Activated T-cell treated with anti-CD3 and anti-CD28 coated beads, Interleukin-2, amount 50 U/mL, for 4 hours (primary cell): ENCODE measurements around the gene ERCC1. TPM values are rescaled to one million over a fixed set of nuclear protein-coding genes. Genes with fewer than 3 reads are reported as not detected.

Experiments
- ATAC-seq, 2 donors: fragments of 200-7000 bp; cut with Tn5 transposase; one replicate each; pipeline ENCODE4 v1.10.0; 2021
- DNase-seq: peaks from one replicate; pipeline ENCODE4 v3.0.0-alpha.2; 2020
- H3K27me3 Mint-ChIP-seq: one replicate; pipeline ENCODE4 v1.8.0; 2021; ENCODE audit warnings: low read depth, mixed read lengths
- H3K36me3 Mint-ChIP-seq: one replicate; pipeline ENCODE4 v1.8.0; 2022; ENCODE audit warnings: mixed read lengths; ENCODE audit not compliant: insufficient read depth
- H3K4me1 Mint-ChIP-seq: one replicate; pipeline ENCODE4 v1.8.0; 2021; ENCODE audit warnings: low read depth, mixed read lengths
- H3K4me3 Mint-ChIP-seq: one replicate; pipeline ENCODE4 v1.8.0; 2021; ENCODE audit warnings: mild to moderate bottlenecking, moderate library complexity, mixed read lengths
- H3K9me3 Mint-ChIP-seq: one replicate; pipeline ENCODE4 v1.8.0; 2021; ENCODE audit warnings: mixed read lengths
- total RNA-seq, 3 donors: library from RNA; stranded (reverse); gene quantifications; one replicate each; pipeline ENCODE4 v1.2.1, GENCODE V29; 2021

Gene ERCC1
- total RNA-seq, 3 donors from 2014 or later, result 68.0 to 86.2 (median 85.7) TPM

DNA sequence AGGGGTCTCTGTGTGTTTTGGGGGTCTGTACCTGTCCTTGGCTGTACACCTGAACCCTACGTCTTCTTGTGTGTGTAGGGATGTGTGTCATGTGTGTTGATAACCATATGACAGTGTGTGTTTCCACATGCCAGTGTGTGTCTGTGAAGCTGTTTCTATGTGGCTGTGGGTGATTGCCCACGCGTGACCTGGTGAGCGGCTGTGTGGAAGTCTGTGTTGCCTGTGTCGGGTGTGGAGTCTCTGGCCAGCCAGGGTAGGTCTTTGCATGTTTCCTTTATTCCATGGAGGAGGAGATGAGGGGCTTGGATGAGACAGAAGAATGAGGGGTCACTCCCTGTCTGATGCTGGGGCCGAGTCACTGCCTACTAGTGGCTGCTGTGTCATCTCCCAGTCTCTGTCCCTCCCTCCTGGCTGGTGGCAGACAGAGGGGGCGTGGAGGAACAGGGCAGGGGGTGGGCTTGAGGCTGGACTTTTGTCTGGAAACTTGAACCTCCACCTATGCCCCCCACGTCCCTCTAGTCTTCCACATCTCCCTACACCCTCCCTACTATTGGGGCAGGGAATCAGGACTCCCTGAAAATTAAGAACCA is 41.2 kb upstream of the ERCC1 start:
- Mint-ChIP-seq H3K27me3 (peaks cover 5% of the 10 kb centered on the region), H3K9me3 (no peaks in the 10 kb centered on the region), H3K4me1 (peaks cover 16% of the 10 kb centered on the region), H3K4me3 (no peak overlapping the region), H3K36me3 (no peaks in the 10 kb centered on the region)
- DNase-seq (no peak), ATAC-seq (no peak)

DNA sequence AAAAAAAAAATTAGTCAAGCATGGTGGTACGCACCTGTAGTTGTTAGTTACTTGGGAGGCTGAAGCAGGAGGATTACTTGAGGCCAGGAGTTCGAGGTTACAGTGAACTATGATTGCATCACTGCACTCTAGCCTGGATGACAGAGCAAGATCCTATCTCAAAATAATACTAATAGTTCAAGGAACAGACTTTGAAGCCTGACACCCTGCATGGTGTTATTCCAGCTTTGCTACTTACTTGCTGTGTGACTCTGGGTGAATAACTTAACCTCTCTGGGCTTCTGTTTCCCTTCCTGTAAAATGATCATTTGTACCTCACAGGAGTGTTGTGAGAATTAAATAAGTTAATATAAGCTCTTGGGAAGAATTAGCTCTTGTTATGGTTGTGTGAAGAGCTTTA is 40.6 kb upstream of the ERCC1 start:
- peaks cover 9% of the 10 kb centered on the region for H3K4me1 Mint-ChIP-seq
- no peak overlapping the region for H3K4me3 Mint-ChIP-seq
- peaks cover 5% of the 10 kb centered on the region for H3K27me3 Mint-ChIP-seq
- ATAC-seq, result no peak
- no peak for DNase-seq
- no peaks in the 10 kb centered on the region for H3K9me3 Mint-ChIP-seq
- H3K36me3 Mint-ChIP-seq, result no peaks in the 10 kb centered on the region

DNA sequence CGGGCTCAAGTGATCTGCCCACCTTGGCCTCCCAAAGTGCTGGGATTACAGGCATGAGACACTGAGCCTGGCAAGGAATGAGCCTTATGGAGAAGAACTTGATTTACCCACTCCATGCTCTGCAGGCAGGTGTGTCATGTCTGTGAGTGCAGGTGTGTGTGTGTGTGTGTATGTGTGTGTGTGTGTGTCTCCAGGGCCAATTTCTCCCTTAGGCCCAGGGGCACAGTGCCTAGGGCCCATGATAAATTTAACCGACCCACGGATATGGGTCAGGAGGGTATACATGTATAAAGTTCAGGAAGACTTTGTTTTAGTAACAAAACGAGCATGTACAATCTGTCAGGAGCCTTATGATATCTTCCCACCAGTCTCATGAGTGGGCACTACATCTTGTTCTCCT is 39.5 kb upstream of the ERCC1 start:
- Mint-ChIP-seq H3K4me3 (no peak overlapping the region), H3K36me3 (no peaks in the 10 kb centered on the region), H3K4me1 (peaks cover 7% of the 10 kb centered on the region), H3K9me3 (no peaks in the 10 kb centered on the region), H3K27me3 (peaks cover 5% of the 10 kb centered on the region)
- DNase-seq (no peak), ATAC-seq (no peak)

DNA sequence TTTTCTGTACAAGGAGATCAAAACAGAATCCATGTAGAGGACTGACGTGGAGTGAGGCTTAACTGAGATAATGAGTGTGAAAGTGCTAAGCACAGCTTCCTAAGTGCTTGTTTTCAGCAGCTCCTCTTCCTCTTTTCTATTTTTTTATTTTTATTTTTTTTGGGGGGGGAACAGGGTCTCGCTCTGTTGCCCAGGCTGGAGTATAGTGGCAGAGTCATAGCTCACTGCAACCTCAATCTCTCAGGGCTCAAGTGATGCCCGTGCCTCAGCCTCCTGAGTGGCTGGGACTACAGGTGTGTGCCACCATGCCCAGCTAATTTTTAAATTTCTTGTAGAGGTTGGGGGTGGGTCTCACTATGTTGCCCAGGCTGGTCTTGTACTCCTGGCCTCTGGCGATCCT is 38.5 kb upstream of the ERCC1 start:
- peaks cover 5% of the 10 kb centered on the region for H3K27me3 Mint-ChIP-seq
- H3K36me3 Mint-ChIP-seq, result no peaks in the 10 kb centered on the region
- no peak overlapping the region for H3K4me3 Mint-ChIP-seq
- H3K4me1 Mint-ChIP-seq, result peaks cover 3% of the 10 kb centered on the region
- H3K9me3 Mint-ChIP-seq, result no peaks in the 10 kb centered on the region
- ATAC-seq, result no peak
- no peak for DNase-seq

DNA sequence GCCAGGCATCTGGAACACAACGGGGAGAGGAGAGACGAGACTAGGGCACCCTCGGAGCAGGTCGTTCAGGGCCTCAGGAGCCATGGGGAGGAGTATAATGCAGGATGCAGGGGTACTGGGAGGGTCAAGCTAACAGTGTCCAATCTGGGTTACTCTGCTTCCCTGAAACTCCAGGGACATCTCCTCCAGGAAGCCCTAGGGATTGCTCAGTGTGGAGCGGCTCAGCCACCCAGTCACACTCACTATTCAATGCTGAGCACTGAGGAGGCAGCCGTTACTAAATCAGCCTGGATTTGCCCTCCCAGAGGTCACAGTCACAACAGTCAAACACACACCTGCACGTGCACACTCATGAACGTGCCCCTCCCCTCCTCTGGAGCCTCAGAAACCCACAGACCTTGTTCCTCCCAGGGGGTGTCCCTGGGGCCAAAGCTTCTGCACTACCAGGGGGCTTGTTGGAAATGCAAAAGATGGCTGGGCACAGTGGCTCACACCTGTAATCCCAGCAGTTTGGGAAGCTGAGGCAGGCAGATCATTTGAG is 37.2 kb upstream of the ERCC1 start:
- Mint-ChIP-seq H3K4me1 (peaks cover 7% of the 10 kb centered on the region), H3K36me3 (no peaks in the 10 kb centered on the region), H3K9me3 (no peaks in the 10 kb centered on the region), H3K4me3 (no peak overlapping the region), H3K27me3 (peaks cover 4% of the 10 kb centered on the region)
- ATAC-seq, result no peak
- DNase-seq, result no peak

DNA sequence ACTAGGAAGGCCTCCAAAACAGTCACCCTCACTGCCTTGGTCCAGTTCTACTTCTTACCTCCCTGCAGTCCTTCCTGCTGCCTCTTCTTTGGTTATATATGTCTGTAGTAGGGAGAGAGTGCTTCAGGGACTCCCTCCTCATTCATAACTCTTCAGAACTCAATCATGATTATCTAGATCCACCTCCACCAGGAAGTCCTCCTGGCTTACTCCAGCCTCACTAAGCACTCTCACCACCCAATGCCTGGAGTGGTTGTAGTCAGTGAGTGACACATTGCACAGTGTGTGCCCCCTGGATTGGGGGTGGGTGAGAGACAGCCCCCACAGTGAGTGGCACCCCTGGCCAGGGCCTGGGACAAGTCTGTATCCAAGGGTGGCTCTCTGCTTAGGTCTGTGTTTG is 34.1 kb upstream of the ERCC1 start:
- Mint-ChIP-seq H3K36me3 (no peaks in the 10 kb centered on the region), H3K4me1 (peaks cover 21% of the 10 kb centered on the region), H3K9me3 (no peaks in the 10 kb centered on the region), H3K4me3 (no peak overlapping the region), H3K27me3 (peaks cover 4% of the 10 kb centered on the region)
- no peak for DNase-seq
- no peak for ATAC-seq

DNA sequence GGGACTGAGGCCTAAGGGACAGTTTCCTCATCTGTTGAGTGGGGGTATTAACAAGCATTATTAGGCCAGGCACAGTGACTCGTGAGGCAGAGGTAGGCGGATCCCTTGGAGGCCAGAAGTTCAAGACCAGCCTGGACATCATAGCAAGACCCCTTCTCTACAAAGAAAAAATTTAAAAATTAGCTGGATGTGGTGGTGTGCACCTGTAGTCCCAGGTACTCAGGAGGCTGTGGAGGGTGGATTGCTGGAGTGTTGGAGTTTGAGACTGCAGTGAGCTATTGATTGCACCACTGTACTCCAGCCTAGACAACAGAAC is 32.7 kb upstream of the ERCC1 start:
- peaks cover 4% of the 10 kb centered on the region for H3K27me3 Mint-ChIP-seq
- ATAC-seq, result no peak
- DNase-seq, result no peak
- H3K36me3 Mint-ChIP-seq, result no peaks in the 10 kb centered on the region
- no peak overlapping the region for H3K4me3 Mint-ChIP-seq
- H3K4me1 Mint-ChIP-seq, result peaks cover 31% of the 10 kb centered on the region
- H3K9me3 Mint-ChIP-seq, result no peaks in the 10 kb centered on the region

DNA sequence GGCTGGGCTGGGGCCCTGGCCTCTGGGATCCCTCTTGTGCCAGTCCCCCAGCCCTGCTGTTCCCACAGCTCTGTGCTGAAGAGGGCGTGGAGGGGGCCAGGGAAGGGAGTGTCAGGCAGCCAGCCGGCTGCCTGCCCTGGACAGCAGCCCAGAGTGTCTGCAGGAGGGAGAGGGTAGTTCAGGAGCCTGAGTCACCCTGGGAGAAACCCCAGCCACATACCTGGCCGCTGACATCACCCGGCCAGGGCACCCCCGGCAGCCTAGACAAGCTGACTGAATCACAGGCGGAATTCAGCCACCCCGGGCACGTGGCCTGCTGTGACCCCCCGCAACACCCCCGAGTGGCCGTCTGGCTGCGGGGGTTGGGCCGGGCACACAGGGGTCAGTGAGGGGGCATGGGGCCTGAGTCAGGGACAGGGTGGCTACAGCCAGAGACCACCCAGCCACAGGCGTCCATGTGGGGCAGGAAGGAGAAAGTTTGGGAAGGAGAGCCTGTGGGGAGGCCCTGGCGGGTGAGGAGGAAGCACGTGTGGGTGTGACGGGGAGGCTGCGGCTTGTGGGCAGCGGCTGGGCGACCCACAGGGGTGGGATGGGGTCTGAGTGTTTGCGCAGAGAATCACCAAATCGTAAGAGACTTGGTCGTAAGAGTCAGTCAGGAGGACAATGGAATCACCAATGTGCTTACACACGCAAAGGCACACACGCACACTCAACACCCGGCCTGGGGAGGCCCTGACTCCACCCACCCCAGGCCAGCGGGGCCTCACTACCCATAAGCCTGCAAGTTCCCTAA is 32.2 kb upstream of the ERCC1 start:
- ATAC-seq, result peak; percentile 67 to 77
- peak overlapping the region; percentile 26 for H3K4me3 Mint-ChIP-seq
- no peaks in the 10 kb centered on the region for H3K9me3 Mint-ChIP-seq
- DNase-seq, result peak; percentile 62
- H3K27me3 Mint-ChIP-seq, result peaks cover 4% of the 10 kb centered on the region
- peaks cover 35% of the 10 kb centered on the region for H3K4me1 Mint-ChIP-seq
- H3K36me3 Mint-ChIP-seq, result no peaks in the 10 kb centered on the region

DNA sequence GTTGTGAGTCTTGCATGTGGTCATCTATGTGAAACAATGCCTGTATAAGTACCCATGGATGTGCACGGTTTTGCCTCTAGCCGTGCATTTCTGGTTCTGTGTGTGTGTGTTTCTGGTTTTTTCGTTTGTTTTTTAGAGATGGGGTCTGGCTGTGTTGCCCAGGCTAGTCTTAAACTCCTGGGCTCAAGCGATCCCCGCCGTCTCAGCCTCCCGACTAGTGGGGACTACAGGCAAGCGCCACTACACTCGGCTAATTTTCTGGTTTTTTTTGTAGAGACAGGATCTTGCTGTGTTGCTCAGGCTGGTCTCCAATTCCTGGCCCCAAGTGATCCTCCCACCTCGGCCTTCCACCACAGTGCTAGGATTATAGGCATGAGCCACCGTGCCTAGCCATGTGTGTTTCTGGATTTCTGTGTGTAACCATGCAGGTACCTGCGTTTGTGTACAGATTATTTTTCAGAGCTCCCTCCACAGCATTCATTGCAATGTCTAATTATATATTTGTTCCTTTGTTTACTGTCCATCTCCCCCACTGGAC is 28.2 kb upstream of the ERCC1 start:
- H3K4me1 Mint-ChIP-seq, result peaks cover 60% of the 10 kb centered on the region
- DNase-seq (no peak), ATAC-seq (no peak)
- peak overlapping the region; percentile 81 for H3K4me3 Mint-ChIP-seq
- no peaks in the 10 kb centered on the region for H3K27me3 Mint-ChIP-seq
- H3K36me3 Mint-ChIP-seq, result no peaks in the 10 kb centered on the region
- H3K9me3 Mint-ChIP-seq, result no peaks in the 10 kb centered on the region

DNA sequence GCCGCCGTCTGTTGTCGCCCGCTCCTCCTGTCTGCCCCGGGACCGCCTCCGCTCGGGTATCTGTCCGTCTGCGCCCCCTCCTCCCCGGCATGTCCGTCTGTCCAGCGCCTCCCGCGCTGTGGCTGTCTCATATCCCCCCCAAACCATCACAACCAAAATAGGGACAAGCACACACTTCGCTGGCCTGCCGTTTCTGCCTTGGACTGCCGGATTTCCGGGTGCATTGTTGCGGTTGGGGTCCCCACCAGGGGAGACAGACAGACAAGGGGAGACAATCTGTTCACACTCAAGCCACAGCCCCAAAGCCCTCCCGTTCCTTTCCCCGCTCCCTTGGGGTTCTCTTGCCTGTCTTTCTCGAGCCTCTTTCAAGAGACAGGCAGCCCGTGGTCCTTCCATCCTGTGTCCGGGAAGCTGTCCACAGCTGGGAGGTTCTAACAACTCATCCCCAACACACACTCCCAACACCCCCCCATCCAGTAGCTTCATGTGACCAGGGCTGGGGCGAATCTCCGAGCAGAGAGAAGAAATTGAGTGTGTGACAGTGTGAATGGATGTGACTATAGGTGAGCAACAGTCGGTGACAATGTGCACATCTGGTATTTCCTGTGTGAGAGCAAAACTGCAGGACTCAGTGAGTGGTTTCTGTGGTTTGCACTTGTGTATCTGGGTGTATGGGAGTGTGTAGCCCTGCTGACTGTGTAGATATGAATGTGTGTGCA is 27.6 kb upstream of the ERCC1 start:
- H3K4me3 Mint-ChIP-seq, result peak overlapping the region; percentile 81
- DNase-seq (no peak), ATAC-seq (peak; percentile 47 to 51)
- peaks cover 59% of the 10 kb centered on the region for H3K4me1 Mint-ChIP-seq
- H3K9me3 Mint-ChIP-seq, result no peaks in the 10 kb centered on the region
- no peaks in the 10 kb centered on the region for H3K36me3 Mint-ChIP-seq
- no peaks in the 10 kb centered on the region for H3K27me3 Mint-ChIP-seq

DNA sequence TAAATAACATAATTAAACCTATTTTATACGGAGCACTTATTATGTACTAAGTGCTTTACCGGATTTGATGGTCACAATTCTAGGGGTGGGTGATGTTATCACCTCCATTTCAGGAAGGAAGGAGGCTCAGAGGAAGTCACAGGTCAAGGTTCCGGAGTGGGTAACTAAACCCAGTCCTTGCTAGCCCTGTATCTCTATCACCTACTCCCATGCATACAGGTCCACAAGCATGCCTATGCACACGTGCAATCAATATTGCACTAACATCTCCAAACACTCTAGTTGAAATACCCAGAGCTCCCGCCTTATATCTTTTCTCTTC is 26.3 kb upstream of the ERCC1 start:
- ATAC-seq (peak; percentile 8), DNase-seq (no peak)
- H3K4me1 Mint-ChIP-seq, result peaks cover 55% of the 10 kb centered on the region
- H3K4me3 Mint-ChIP-seq, result peak overlapping the region; percentile 94
- H3K9me3 Mint-ChIP-seq, result no peaks in the 10 kb centered on the region
- H3K36me3 Mint-ChIP-seq, result no peaks in the 10 kb centered on the region
- H3K27me3 Mint-ChIP-seq, result no peaks in the 10 kb centered on the region

DNA sequence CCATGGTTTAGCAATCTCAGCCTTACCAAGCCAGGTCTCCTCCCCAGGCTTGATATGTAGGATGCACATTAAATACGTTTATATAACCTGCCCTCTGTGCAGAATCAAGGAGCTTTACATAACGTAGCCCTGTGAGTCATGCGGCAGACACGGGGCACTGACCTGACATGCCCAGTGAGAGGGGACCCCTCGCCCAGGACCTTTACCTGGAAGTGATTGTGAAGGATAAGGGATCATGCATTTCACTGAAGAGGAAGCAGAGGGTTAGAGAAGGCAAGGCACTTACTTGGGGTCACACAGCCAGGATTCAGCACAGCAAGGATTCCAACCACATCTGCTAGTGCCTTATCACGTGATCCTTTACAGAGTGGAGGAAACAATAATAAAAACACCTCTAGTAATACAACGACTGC is 25.2 kb upstream of the ERCC1 start:
- H3K4me3 Mint-ChIP-seq, result peak overlapping the region; percentile 61
- no peaks in the 10 kb centered on the region for H3K9me3 Mint-ChIP-seq
- ATAC-seq (no peak), DNase-seq (no peak)
- H3K4me1 Mint-ChIP-seq, result peaks cover 59% of the 10 kb centered on the region
- no peaks in the 10 kb centered on the region for H3K36me3 Mint-ChIP-seq
- H3K27me3 Mint-ChIP-seq, result no peaks in the 10 kb centered on the region

DNA sequence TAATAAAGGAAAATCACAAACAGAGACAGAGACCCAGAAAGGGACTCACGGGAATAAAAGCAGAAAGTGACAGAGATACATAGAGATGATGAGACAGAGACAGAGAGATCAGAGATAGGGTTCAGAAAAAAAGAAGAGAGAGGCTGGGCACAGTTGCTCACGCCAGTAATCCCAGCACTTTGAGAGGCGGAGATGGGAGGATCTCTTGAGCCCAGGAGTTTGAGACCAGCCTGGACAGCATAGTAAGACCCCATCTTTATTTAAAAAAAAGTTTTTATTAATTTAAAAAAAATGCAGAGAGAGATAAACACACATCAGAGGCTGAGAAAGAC is 24.7 kb upstream of the ERCC1 start:
- Mint-ChIP-seq H3K4me1 (peaks cover 58% of the 10 kb centered on the region), H3K27me3 (no peaks in the 10 kb centered on the region), H3K9me3 (no peaks in the 10 kb centered on the region), H3K36me3 (no peaks in the 10 kb centered on the region), H3K4me3 (no peak overlapping the region)
- ATAC-seq (no peak), DNase-seq (no peak)

DNA sequence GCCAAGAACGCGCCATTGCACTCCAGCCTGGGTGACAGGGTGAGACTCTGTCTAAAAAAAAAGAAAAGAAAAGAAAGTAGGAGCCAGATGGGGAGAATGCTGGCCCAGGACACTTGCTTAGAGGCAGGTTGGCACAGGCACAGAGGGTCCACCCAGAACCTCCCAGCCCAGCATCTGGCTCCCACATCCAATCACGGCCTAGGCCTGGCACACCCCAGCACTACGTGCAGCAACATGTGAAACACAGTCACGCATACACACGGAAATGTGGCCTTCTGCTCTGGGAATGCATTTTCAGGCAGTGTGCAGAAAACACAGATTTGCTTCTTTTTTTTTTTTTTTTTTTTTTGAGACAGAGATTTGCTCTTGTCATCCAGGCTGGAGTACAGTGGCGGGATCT is 23.2 kb upstream of the ERCC1 start:
- no peak for DNase-seq

DNA sequence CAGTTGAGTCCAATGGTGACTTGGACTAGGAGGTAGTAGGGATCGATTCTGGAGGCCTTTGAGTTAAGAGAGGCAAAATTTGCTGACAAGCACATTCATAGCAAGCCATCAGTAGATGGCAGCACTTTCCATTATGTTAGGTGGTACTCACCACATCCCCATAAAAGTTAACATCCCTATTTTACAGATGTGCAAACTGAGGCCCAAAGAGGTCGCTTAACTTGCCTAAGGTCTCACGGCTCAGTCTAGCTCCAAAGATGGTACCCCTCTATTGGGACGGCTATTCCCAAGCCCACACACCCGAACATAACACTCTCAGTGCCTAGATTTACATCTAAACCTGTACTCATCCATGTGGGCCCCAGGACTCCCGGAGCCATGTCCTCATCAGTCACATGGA is 22.6 kb upstream of the ERCC1 start:
- peaks cover 57% of the 10 kb centered on the region for H3K4me1 Mint-ChIP-seq
- ATAC-seq (no peak), DNase-seq (no peak)
- no peaks in the 10 kb centered on the region for H3K36me3 Mint-ChIP-seq
- H3K9me3 Mint-ChIP-seq, result no peaks in the 10 kb centered on the region
- H3K27me3 Mint-ChIP-seq, result no peaks in the 10 kb centered on the region
- H3K4me3 Mint-ChIP-seq, result no peak overlapping the region

More for the DNA sequence above, 23.2 kb upstream of the ERCC1 start:
- ATAC-seq, result no peak
- Mint-ChIP-seq H3K36me3 (no peaks in the 10 kb centered on the region), H3K9me3 (no peaks in the 10 kb centered on the region), H3K27me3 (no peaks in the 10 kb centered on the region), H3K4me1 (peaks cover 63% of the 10 kb centered on the region), H3K4me3 (no peak overlapping the region)
